ENCODE data around the gene MAPKAPK5. TPM values are rescaled to one million over a fixed set of nuclear protein-coding genes. Genes with fewer than 3 reads are reported as not detected.
"Not testable (repeated sequence)": the region's sequence is repeated elsewhere in the genome, so short reads cannot be mapped to it uniquely, and the experiment has no call there.

The MAPKAPK5 gene
- total RNA-seq, 1 donor from 2014 or later, result 37.6 TPM

DNA sequence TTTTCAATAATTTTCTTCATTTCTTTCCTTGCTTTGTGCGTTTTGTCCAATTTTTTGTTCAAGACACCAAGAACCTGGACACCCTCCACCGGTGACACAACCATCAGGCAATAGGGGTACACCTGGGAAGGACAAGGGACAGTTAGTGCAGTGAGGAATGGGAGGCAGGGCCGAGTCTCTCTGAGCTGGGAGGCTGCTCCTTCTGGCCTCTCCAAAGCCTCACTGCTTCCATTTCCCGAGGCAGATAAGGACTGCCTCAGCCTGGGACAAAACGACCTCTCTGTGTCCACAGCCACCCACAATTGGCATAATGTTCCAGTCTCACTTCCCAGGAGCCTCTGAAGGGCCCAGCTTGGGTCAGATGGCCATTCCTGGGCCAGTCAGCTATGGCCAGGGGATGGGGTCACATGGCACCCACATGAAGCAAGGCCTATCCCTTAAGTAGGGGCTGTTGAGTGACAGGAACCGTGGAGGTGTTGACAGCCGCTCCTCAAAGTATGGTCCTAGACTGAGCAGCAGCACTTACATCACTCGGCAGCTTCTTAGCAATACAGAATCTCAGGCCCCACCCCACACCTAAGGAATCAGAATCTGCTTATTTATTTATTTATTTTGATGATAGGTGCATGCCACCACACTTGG is 13.6 kb upstream of the MAPKAPK5 start:
- no peak for DNase-seq

DNA sequence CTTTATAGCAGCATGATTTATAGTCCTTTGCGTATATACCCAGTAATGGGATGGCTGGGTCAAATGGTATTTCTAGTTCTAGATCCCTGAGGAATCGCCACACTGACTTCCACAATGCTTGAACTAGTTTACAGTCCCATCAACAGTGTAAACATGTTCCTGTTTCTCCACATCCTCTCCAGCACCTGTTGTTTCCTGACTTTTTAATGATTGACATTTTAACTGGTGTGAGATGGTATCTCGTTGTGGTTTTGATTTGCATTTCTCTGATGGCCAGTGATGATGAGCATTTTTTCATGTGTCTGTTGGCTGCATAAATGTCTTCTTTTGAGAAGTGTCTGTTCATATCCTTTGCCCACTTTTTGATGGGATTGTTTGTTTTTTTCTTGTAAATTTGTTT is 12.4 kb upstream of the MAPKAPK5 start:
- not testable (repeated sequence) for DNase-seq

DNA sequence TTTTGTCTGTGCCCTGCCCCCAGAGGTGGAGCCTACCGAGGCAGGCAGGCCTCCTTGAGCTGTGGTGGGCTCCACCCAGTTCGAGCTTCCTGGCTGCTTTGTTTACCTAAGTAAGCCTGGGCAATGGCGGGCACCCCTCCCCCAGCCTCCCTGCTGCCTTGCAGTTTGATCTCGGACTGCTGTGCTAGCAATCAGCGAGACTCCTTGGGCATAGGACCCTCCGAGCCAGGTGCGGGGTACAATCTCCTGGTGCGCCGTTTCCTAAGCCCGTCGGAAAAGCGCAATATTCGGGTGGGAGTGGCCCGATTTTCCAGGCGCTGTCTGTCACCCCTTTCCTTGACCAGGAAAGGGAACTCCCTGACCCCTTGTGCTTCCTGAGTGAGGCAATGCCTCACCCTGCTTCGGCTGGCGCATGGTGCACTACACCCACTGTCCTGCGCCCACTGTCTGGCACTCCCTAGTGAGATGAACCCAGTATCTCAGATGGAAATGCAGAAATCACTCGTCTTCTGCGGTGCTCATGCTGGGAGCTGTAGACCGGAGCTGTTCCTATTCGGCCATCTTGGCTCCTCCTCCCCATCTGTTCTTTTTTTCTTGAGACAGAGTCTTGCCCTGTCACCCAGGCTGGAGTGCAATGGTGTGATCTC is 7.2 kb upstream of the MAPKAPK5 start:
- DNase-seq, result not testable (repeated sequence)

DNA sequence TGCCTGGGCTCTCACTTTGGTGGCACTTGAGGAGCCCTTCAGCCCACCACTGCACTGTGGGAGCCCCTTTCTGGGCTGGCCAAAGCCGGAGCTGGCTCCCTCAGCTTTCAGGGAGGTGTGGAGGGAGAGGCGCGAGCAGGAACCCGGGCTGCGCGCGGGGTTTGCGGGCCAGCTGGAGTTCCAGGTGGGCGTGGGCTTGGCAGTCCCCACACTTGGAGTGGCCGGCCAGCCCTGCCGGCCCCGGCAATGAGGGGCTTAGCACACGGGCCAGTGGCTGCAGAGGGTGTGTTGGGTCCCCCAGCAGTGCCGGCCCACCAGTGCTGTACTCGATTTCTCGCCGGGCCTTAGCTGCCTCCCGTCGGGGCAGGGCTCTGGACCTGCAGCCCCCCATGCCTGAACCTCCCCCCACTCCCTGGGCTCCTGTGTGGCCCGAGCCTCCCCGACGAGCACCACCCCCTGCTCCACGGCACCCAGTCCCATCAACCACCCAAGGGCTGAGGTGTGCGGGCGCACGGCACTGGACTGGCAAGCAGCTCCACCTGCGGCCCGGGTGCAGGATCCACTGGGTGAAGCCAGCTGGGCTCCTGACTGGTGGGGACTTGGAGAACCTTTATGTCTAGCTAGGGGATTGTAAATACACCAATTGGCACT is 6.4 kb upstream of the MAPKAPK5 start:
- DNase-seq, result not testable (repeated sequence)

DNA sequence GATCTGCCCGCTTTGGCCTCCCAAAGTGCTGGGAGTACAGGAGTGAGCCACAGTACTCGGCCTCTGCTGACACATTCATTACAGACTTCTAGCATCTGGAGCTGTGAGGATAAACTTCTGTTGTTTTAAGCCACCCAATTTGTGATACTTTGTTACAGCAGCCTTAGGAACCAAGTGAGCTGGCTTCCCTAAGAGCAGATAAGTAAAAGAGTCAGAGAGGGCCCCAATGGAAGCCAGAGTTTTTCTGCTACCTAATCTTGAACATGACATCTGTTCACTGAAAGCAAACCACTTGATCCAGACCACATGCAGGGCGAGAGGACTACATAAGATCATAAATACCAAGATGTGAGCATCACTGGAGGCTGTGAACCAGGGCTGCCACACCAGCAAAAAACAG is 3.7 kb upstream of the MAPKAPK5 start:
- no peak for DNase-seq

DNA sequence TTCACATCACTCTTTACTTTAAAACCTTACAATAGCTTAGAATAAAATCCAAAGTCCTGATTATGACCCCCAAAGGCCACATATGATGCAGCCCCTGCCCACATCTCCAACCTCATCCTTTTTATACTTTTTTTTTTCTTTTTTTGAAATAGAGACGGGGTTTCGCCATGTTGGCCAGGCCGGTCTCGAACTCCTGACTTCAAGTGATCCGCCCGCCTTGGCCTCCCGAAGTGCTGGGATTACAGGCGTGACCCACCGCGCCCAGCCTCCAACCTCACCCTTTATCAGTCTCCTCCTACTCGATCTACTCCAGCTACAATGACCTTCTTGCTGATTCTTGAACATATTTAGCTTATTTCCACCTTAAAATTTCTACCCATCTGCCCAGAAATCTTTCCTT is 1.2 kb upstream of the MAPKAPK5 start:
- DNase-seq, result no peak

DNA sequence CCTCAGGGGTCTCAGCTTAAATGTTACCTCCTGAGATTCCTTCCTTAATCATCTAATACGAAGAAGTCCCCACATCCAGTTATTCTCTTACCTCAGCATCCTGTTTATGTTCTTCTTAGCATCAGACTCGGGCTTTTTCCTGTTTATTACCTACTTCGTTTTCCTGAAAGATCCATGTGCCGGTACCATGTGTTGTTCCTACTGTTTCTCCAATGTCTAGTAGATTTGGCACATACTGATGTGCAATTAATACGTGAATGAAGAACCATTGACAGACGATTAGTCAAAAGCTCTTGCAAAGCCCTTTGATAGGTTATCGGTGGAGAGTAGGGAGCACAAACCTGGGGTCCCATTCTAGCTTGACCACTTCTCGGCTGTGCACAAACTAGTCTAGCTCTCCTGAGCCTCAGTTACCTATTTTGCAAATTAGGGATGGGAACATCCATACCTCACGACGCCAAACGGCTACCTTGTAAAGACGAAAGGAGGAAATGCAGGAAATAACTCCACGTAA is 735 bp upstream of the MAPKAPK5 start:
- peak; percentile 51 for DNase-seq

DNA sequence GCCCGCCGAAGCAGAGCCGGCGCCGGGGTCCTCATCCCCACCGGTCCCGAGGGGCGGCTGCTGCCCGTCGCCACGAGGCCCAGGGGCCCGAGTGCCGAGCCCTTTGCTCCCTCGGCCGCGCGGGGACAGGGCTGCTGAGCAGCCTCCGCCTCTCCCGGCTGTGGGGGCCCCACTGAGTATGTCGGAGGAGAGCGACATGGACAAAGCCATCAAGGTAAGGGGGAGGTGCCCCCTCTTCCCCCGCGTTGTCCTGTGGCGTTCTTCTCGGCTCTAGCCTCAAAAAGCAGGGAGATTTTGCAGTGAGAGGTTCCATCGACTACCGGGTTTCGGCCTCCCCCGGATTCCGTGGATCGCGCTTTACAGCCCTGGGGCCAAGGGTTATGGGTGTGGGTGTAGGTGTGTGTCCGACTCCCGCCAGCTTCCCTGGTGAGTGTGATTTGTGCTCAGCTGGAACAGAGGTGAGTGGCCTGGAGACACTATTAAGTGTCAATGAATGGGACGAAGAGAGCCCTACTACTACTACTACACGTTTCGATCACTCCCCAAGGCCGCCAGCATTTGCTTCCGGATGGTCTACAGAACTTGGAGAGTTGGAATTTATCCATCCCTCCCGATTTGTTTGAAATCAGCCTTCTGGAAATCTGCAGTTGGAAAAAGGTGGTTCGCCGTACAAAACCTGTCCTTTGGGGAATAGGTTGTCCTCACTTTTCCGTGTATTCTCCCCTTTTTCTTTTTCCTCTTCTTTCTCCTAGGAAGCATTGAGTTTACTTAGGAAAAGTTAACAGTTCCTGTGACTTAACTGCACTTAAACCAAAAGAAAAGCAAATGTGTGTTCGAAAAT is 748 bp downstream of the MAPKAPK5 start:
- peak; percentile 48 for DNase-seq

DNA sequence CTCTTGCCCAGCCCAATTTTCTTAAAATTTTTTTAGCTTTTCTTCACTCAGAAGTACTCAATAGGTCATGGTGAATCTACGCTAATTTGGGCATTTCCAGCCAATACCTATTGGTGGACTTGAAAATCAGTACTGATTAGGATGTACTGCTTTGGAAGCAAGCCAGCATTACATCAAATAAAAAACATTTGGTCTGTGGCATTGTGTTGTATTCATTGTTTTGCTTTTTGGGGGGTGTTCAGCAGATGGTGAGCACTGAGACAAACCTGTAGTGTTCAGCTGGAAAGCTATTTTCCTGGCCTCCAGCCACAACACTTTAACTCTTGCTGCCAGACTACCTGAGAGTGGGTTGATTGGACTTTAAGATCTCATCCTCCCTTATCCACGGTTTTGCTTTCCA is 4.0 kb downstream of the MAPKAPK5 start:
- DNase-seq, result peak; percentile 80

DNA sequence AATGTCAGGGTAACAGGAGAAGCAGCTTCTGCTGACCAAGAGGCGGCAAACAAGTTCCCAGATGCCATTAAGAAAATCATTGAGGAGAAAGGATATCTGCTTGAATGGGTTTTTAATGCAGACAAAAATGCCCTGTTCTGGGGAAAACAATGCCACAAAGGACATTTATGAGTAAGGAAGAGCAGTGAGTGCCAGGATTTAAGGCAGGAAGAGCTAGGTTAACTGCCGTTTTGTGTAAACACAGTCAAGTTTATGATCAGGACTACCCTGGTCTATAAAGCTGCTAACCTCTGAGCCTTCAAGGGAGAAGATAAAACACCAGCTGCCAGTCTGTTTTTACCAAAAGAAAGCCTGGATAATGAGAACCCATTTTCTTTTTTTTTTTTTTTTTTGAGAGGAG is 8.5 kb downstream of the MAPKAPK5 start:
- peak; percentile 52 for DNase-seq

DNA sequence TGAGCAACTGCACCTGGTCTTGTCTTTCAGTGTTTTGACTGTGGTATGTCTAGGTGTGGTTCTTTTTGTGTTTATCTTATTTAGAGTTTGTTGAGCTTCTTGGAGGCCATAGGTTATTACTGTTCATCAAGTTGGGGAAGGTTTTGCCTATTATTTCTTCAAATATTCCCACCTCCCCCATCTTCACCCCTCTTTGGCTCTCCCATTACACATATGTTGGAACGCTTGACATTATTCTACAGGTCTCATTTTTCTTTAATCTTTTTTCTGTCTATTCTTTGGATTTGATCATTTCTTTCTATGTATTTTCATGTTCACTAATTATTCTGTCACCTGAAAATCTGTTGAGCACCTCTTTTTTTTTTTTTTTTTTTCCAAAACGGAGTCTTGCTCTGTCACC is 16.2 kb downstream of the MAPKAPK5 start:
- no peak for DNase-seq

DNA sequence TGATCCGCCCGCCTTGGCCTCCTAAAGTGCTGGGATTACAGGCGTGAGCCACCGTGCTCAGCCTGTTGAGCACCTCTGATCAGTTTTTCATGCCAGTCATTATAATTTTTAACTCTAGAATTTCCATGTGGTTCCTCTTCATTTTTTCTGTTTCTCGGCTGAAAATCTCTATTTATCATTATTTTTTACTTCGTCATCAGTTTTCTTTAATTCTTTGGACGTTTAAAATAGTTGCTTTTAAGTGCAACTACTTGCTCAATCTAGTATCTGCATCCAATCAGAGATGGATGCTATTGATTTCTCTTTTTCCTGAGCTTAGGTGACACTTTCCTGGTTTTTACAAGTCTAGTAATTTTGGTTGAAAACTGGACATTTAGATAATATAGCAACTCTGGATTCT is 16.8 kb downstream of the MAPKAPK5 start:
- no peak for DNase-seq

DNA sequence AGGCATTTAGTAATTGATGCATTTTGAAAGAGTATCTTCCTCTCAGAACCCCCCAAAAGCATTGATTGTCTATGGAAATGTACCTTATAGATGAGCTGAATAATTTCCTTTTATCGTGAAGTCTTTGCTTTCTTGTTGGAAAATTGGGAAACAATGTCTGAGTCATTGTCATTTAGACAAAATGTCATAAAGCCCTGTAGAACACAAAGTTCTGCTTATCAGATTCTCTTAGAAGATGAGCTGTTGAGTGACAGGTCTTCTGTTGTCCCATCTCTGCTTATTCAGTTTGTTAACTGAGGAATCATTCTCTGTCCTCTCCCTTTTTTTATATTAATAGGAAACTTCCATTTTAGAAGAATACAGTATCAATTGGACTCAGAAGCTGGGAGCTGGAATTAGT is 22.9 kb downstream of the MAPKAPK5 start:
- DNase-seq, result no peak

DNA sequence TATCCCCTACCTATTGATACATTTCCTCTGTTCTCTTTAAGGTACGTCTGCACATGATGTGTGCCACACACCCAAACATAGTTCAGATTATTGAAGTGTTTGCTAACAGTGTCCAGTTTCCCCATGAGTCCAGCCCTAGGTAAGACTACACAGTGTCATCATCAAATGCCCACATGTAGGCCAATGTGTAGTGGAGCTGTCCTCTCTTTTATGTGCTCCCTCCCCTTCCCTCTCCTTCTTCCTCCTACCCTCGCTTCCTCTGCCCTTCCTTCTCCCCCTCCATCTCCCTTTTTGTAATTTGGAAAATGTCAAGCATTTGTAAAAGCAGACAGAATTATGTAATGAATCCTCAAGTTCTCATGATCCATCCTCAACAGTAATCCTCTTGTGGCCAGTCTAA is 25.5 kb downstream of the MAPKAPK5 start:
- no peak for DNase-seq

DNA sequence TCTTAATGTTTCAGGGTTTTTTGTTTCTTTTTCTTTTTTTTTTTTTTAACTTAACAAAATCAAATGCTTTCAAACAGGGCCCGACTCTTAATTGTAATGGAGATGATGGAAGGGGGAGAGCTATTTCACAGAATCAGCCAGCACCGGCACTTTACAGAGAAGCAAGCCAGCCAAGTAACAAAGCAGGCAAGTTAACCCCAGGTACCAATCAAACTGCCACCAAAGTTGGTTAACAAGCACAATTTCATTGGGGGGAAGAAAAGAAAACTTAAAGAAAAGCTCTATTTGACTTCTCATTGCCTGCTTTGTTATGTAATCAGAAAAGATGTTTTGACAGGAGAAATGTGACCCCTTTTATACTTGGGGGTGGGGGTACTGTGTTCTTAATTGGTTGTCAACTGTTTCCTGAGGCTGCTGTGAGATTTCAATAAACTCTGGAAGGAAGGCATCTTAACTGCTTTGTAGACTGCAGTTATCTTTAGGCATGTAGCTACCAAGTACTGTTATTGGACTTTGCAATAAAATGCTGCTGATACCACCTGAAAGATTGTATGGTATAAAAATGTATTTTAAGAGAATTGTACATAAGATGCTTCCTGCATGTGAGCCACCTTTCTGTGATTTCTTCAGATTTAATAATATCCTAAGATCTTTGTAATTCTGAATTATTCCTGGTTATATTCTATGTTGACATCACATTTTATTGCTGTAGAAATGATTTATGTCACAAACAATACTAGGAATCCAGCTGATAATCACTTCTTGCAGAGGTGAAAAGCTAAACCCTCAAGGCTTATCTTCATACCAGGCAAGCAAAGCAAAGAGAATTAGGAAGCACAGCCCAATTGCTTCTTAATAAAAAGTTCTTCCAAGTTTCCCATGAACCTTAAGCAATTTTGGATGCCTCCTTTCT is 26.9 kb downstream of the MAPKAPK5 start:
- DNase-seq, result no peak

DNA sequence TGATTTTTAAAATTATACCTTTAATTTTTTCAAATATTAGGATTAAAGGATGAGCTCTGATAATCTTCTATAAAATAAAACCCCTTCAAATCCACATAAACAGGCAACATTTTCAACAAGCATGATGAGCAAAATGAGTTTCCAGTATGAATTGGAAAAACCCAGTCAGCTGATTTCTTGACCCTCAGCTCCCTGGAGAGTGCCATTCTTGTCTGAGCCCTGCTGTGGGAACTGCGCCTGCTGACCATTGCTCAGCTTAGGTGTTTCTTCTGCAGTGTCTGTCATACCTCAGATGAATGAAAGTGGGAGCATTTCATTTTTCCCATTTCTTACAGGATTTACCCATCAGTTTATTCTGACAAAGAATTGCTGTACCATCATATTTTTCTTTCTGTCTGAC is 27.6 kb downstream of the MAPKAPK5 start:
- DNase-seq, result no peak

DNA sequence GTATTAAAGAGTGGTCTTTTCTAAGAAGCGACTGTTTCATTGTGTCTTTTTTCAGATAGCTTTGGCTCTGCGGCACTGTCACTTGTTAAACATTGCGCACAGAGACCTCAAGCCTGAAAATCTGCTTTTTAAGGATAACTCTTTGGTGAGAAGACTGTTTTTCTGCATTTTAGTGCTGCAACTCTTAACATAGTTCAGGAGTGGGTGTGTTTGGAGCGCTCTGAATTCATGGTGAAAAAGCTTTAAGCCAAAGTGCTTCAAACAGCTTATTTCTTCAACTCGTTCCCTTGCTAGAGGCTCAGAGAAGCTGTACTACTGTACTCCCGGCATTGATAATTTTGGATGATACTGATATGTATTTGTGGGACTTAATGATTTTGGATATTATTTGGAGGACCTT is 28.2 kb downstream of the MAPKAPK5 start:
- no peak for DNase-seq

DNA sequence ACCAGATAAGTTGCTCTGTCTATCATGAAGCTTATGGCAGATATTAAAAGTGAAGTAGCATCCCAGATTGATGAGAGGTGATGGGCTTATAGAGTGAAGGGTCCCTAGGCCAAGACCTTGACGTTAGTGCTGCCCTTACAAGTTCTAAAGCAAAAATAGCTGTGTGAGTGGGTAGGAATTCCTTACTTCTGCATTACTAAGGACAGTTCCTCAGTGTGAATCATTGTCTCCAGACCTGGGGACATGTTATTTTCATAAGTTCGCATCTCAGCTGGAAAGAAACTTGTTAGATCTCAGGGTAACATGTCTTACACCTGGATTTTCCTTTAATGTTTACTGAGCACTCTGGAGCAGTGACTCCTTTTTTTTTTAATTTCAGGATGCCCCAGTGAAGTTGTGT is 28.7 kb downstream of the MAPKAPK5 start:
- DNase-seq, result no peak

DNA sequence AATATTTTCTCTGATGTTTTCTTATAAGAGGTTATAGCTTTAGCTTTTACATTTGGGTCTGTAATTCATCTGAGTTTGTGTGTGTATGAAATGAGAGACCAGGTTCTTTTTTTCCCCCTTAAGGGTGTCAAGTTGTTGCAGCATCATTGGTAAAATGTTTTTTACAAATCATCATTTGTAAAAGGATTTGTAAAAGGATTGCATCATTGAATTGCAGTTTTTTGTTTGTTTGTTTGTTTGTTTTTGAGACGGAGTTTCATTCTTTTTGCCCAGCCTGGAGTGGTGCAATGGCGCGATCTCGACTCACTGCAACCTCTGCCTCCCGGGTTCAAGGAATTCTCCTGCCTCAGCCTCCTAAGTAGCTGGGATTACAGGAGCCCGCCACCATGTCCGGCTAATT is 31.1 kb downstream of the MAPKAPK5 start:
- DNase-seq, result no peak

DNA sequence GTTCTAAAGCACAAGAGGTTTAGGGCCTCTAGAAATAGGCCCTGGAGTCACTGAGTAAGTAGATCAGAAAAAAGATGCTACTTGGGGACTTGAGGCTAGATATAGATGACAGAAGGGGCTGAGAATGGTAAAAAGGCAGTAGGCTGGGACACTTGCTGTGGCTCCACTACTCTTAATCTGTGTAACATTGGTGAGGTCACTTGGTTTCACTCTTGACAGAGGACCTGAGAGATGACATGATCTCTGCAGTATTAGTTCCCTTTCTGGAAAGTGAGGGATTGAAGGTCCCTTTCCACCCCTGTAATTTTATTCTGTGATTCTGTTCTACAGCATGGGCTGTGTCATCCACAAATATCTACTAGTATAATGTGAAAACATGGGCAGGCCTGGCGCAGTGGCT is 39.7 kb downstream of the MAPKAPK5 start:
- DNase-seq, result no peak

DNA sequence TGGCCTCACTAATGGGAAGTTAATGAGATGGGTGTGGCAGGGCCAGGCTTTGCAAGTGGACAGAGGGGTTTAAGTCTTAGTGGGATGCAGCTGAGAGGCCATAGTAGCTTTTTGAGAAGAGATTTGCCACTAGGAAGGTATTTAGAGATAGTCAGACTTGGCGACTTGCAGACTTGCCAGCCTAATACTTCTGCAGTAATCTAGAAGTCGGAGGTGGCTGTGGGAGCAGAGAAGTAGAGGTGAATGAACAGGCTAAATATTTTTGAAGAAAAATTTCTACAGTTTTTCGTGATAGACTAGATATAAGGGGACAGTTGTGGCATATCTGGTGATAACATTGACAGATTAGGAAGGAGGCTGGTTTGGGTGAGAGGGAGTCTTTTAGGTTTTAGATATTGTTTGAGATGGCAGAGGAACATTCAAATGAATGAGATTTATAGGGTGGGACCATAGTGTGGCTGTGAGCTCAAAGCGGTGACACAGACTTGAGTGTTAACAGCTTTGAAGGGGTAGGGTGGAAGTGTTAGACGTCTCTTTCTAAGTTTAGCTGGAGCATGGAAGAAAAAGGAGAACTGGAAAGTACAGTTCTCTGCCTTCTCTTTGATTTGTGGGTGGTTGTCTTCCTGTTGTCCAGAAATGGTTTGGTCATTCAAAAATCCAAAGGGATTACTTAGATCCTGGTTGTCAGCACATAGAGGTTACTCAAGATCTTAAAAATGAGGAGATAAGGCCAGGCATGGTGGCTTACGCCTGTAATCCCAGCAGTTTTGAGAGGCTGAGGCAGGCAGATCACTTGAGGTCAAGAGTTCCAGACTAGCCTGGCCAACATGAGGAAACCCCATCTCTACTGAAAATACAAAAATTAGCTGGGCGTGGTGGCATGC is 44.9 kb downstream of the MAPKAPK5 start:
- no peak for DNase-seq

Data from dermis blood vessel endothelial cell (primary cell).